Fibroblast of lung (primary cell): ENCODE data around the gene AKR1C3. TPM values are rescaled to one million over a fixed set of nuclear protein-coding genes. Genes with fewer than 3 reads are reported as not detected.

ENCODE experiments used
- DNase-seq, 2 donors: peaks; one replicate each; pipeline versions ENCODE4 v3.0.0 to v3.0.0-alpha.2; 2010; ENCODE audit warnings: low read depth in 2 of 2
- H2AFZ ChIP-seq: 2 replicates; pipeline ENCODE4 v1.5.1; 2012; ENCODE audit warnings: low read length, control low read depth, inconsistent platforms
- H3K27ac ChIP-seq: 2 replicates; pipeline ENCODE4 v1.5.1; 2011; ENCODE audit warnings: low read length, control low read depth; ENCODE audit not compliant: insufficient read depth
- H3K27me3 ChIP-seq: 2 replicates; pipeline ENCODE4 v1.5.1; 2011; ENCODE audit warnings: mild to moderate bottlenecking, low read length; ENCODE audit not compliant: control insufficient read depth, insufficient read depth
- H3K36me3 ChIP-seq: 2 replicates; pipeline ENCODE4 v1.5.1; 2011; ENCODE audit warnings: low read length; ENCODE audit not compliant: control insufficient read depth, insufficient read depth
- H3K4me1 ChIP-seq: 2 replicates; pipeline ENCODE4 v1.5.1; 2011; ENCODE audit warnings: low read length; ENCODE audit not compliant: control insufficient read depth, insufficient read depth; ENCODE audit errors: extremely low read depth
- H3K4me2 ChIP-seq: 2 replicates; pipeline ENCODE4 v1.5.1; 2011; ENCODE audit warnings: low read length, control low read depth; ENCODE audit not compliant: insufficient read depth; ENCODE audit errors: extremely low read depth
- H3K4me3 ChIP-seq, 4 experiments: fragments of 200-600 bp in 1 of 4; sonication (generic) in 1 of 4; replicated peaks in 1 of 4; 2 replicates each; pipeline ENCODE4 v1.5.1; 2011 to 2016; ENCODE audit warnings: low read length in 4 of 4, low read depth in 3 of 4, mild to moderate bottlenecking in 3 of 4, control low read depth in 2 of 4, inconsistent platforms in 1 of 4, mixed read lengths in 1 of 4; ENCODE audit not compliant: insufficient read depth in 1 of 4; ENCODE audit errors: control extremely low read depth in 1 of 4
- H3K79me2 ChIP-seq: 2 replicates; pipeline ENCODE4 v1.5.1; 2012; ENCODE audit warnings: mild to moderate bottlenecking, low read length, inconsistent platforms; ENCODE audit not compliant: control insufficient read depth, insufficient read depth
- H3K9ac ChIP-seq: 2 replicates; pipeline ENCODE4 v1.5.1; 2011; ENCODE audit warnings: mild to moderate bottlenecking, low read length, control low read depth; ENCODE audit not compliant: insufficient read depth
- H3K9me3 ChIP-seq: 2 replicates; pipeline ENCODE4 v1.5.1; 2012; ENCODE audit warnings: low read depth, low read length; ENCODE audit not compliant: control insufficient read depth, insufficient read depth
- H4K20me1 ChIP-seq: 2 replicates; pipeline ENCODE4 v1.5.1; 2011; ENCODE audit warnings: low read length; ENCODE audit not compliant: control insufficient read depth, insufficient read depth; ENCODE audit errors: extremely low read depth
- EZH2 ChIP-seq: IDR thresholded peaks from 2 replicates; pipeline ENCODE4 v1.5.1; 2012; ENCODE audit warnings: low read length, control low read depth, mild to moderate bottlenecking; ENCODE audit errors: missing control alignments
- polyA plus RNA-seq, 2 donors: library from polyadenylated mRNA; depleted of rRNA in 1 of 2; stranded (reverse) in 1 of 2; unstranded in 1 of 2; fragments of >200 nt; gene quantifications; 2 replicates each; pipeline ENCODE4 v1.2.1, GENCODE V29; 2011 to 2012; ENCODE audit warnings: missing spikeins in 1 of 2
- total RNA-seq: library from RNA; depleted of rRNA; stranded (reverse); fragments of >200 nt; gene quantifications from 2 replicates; pipeline ENCODE4 v1.2.1, GENCODE V29; 2014
- TF ChIP-seq, protein P1 (sequence below), 2 donors: IDR thresholded peaks in 1 of 2; conservative IDR thresholded peaks in 1 of 2; 1 replicate in 1 of 2; 2 replicates in 1 of 2; pipeline ENCODE4 v1.5.1; 2011 to 2012; ENCODE audit warnings: low read length in 2 of 2, control low read depth in 1 of 2, inconsistent platforms in 1 of 2, low read depth in 1 of 2, mild to moderate bottlenecking in 1 of 2

AKR1C3 gene
- total and polyA plus RNA-seq, 2 donors (not counting 1 experiment from before 2014, with no cell fraction given), result 36.3 to 44.3 TPM

DNA sequence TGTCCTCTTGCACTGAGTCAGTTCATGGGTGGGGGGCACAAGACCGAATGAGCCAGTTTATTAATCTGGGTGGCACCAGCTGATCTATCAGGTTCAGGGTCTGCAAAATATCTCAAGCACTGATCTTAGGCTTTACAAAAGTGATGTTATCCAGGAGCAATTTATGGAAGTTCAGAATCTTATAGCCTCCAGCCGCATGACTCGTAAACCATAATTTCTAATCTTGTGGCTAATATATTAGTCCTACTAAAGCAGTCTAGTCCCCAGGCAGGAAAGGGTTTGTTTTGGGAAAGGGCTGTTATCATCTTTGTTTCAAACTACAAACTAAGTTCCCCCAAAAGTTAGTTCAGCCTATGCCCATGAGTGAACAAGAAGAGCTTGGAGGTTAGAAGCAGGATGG lies 56.9 kb downstream of the AKR1C3 start:
- Histone ChIP-seq H3K79me2 (no peaks in the 10 kb centered on the region), H2AFZ (no peak overlapping the region), H3K27ac (no peak overlapping the region), H3K4me2 (no peak overlapping the region), H3K4me3 (no peak overlapping the region), H3K9ac (no peak overlapping the region), H4K20me1 (no peaks in the 10 kb centered on the region), H3K4me1 (no peaks in the 10 kb centered on the region), H3K9me3 (no peaks in the 10 kb centered on the region), H3K27me3 (no peaks in the 10 kb centered on the region), H3K36me3 (no peaks in the 10 kb centered on the region)
- DNase-seq, result no peak
- TF ChIP-seq, protein P1, sequence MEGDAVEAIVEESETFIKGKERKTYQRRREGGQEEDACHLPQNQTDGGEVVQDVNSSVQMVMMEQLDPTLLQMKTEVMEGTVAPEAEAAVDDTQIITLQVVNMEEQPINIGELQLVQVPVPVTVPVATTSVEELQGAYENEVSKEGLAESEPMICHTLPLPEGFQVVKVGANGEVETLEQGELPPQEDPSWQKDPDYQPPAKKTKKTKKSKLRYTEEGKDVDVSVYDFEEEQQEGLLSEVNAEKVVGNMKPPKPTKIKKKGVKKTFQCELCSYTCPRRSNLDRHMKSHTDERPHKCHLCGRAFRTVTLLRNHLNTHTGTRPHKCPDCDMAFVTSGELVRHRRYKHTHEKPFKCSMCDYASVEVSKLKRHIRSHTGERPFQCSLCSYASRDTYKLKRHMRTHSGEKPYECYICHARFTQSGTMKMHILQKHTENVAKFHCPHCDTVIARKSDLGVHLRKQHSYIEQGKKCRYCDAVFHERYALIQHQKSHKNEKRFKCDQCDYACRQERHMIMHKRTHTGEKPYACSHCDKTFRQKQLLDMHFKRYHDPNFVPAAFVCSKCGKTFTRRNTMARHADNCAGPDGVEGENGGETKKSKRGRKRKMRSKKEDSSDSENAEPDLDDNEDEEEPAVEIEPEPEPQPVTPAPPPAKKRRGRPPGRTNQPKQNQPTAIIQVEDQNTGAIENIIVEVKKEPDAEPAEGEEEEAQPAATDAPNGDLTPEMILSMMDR (conservative IDR thresholded peaks at IDR 0.05 in 1 of 2, IDR thresholded peaks at IDR 0.05 in 1 of 2; ENCODE audit: low read depth in 1 of 2, low read length in 2 of 2), result no peak

DNA sequence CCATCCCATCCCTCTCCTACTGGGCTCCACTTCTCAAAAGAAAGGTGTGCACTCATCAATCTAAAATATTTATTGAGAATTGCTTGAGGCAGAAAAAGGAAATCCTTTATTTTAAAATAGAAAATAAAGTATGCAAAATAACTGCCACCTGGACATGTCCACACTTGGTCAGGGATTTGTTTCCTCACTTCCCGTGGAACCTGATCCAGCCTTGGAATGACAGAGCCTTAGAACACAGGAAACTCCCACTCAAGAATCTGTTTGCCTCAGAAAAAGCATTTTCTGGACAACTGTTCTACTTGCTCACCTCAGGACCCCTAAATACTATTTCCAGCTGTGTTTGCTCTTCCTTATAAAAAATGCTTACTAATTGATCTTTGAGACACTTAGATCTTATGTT lies 61.7 kb downstream of the AKR1C3 start:
- Histone ChIP-seq H3K4me1 (no peaks in the 10 kb centered on the region), H3K4me2 (no peak overlapping the region), H3K4me3 (no peak overlapping the region), H3K36me3 (no peaks in the 10 kb centered on the region), H2AFZ (no peak overlapping the region), H3K79me2 (no peaks in the 10 kb centered on the region), H3K9ac (no peak overlapping the region), H3K9me3 (no peaks in the 10 kb centered on the region), H3K27ac (no peak overlapping the region), H3K27me3 (no peaks in the 10 kb centered on the region), H4K20me1 (no peaks in the 10 kb centered on the region)
- DNase-seq, result no peak
- TF ChIP-seq, protein P1 (conservative IDR thresholded peaks at IDR 0.05 in 1 of 2, IDR thresholded peaks at IDR 0.05 in 1 of 2; ENCODE audit: low read depth in 1 of 2, low read length in 2 of 2), result no peak
- no peak for TF ChIP-seq EZH2

Other genes with a start within 250 kb of the AKR1C3 start
- 72.2 and 154 TPM in 2 replicates for gene AKR1C1, start 131.0 kb upstream of the AKR1C3 start, total RNA-seq
- 92.9 and 118 TPM in 2 replicates for gene AKR1C1, start 131.0 kb upstream of the AKR1C3 start, polyA plus RNA-seq
- 10.6 and 13.4 TPM in 2 replicates for gene AKR1C2, start 90.6 kb upstream of the AKR1C3 start, total RNA-seq
- gene AKR1C2, start 90.6 kb upstream of the AKR1C3 start, polyA plus RNA-seq, result 12.1 and 14.6 TPM in 2 replicates
- not detected in 2 replicates for gene AKR1C8, start 90.7 kb downstream of the AKR1C3 start, total RNA-seq
- not detected in 2 replicates for gene AKR1C8, start 90.7 kb downstream of the AKR1C3 start, polyA plus RNA-seq
- not detected in 2 replicates for gene AKR1C4, start 102.4 kb downstream of the AKR1C3 start, total RNA-seq
- gene AKR1C4, start 102.4 kb downstream of the AKR1C3 start, polyA plus RNA-seq, result not detected in 2 replicates